GM12892 (cell line): ENCODE measurements around the gene TF.

Experiments
- POLR2A ChIP-seq: IDR thresholded peaks from 2 replicates; pipeline ENCODE4 v1.6.1; 2011; ENCODE audit warnings: low read depth, low read length, control low read depth
- POLR2AphosphoS5 ChIP-seq: IDR thresholded peaks from 2 replicates; pipeline ENCODE4 v1.6.1; 2011; ENCODE audit warnings: low read depth, low read length, control low read depth
- TAF1 ChIP-seq: IDR thresholded peaks from 2 replicates; pipeline ENCODE4 v1.6.1; 2011; ENCODE audit warnings: low read depth, mild to moderate bottlenecking, control low read depth, low read length, borderline replicate concordance

DNA sequence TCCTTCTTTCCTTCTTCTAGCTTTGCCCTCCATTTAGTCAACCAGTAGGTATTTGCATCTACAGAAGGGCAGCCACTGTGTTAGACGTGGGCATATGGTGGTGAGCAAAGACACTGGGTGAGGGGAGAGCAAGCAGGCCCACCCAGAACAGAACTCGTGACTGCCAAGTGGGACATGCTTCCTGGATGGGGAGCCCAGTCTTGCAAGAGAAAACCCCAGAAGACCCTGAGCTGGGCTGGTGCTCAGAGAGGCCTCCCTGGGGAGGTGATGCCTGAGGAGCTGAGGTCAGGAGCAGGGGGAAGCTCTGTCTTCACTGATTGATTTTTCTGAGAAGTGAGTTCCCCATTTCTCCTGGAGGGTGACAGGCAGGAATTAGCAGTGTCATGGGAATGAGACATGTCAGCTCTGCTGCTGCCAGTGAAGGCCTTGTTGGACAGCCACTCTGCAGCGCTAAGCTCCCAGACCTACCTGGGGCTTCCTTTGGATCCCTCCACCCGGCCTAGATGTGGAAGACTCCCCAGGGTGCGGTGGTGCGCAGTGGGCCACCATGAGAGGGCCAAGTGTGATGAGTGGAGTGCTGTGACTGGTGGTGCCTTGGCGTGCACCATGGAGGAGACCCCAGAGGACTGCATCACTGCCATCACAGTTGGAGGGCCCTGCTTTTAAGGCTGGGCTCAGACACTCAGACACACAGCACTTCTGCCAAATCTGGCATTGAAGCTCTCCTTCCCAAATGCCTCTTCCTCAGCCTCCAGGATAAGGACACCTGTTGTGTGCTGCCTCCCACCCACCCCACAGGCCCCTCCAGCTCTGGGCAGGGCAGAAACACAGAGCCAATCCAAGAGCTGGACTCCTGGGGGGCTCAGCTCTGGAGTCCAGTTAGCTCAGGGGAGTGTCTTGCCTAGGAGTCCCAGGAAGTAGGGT lies 44.5 kb upstream of the TF start:
- TF ChIP-seq POLR2A (no peak), POLR2AphosphoS5 (no peak), TAF1 (no peak)
